Neural progenitor cell (in vitro differentiated cells): Measurements from ENCODE around the gene MAN2A2. TPM values are rescaled to one million over a fixed set of nuclear protein-coding genes. Genes with fewer than 3 reads are reported as not detected.
"Not testable (repeated sequence)": the region's sequence is repeated elsewhere in the genome, so short reads cannot be mapped to it uniquely, and the experiment has no call there.

Experiments used
- DNase-seq: peaks from one replicate; pipeline ENCODE4 v3.0.0-alpha.2; 2016; ENCODE audit warnings: low spot score
- H2AFZ ChIP-seq: fragments of 200-600 bp; sonication (generic); replicated peaks from 2 replicates; pipeline ENCODE4 v1.6.1; 2016; ENCODE audit warnings: antibody characterized with exemption
- H3F3A ChIP-seq: fragments of 200-600 bp; sonication (generic); 2 replicates; pipeline ENCODE4 v1.6.1; 2016; ENCODE audit warnings: antibody characterized with exemption, low read depth
- H3K27ac ChIP-seq: fragments of 200-600 bp; sonication (generic); 2 replicates; pipeline ENCODE4 v1.5.1; 2016; ENCODE audit warnings: mild to moderate bottlenecking
- H3K27me3 ChIP-seq: fragments of 200-600 bp; sonication (generic); 2 replicates; pipeline ENCODE4 v1.6.1; 2016; ENCODE audit warnings: mild to moderate bottlenecking, moderate library complexity
- H3K36me3 ChIP-seq: fragments of 200-600 bp; sonication (generic); 2 replicates; pipeline ENCODE4 v1.5.1; 2016
- H3K4me1 ChIP-seq: fragments of 200-600 bp; sonication (generic); 2 replicates; pipeline ENCODE4 v1.6.1; 2016; ENCODE audit warnings: mixed run types
- H3K4me2 ChIP-seq: fragments of 200-600 bp; sonication (generic); 2 replicates; pipeline ENCODE4 v1.6.1; 2016
- H3K4me3 ChIP-seq: fragments of 200-600 bp; sonication (generic); 2 replicates; pipeline ENCODE4 v1.5.1; 2016
- H3K79me2 ChIP-seq: fragments of 200-600 bp; sonication (generic); 2 replicates; pipeline ENCODE4 v1.6.1; 2016; ENCODE audit warnings: low read depth
- H3K9ac ChIP-seq: fragments of 200-600 bp; sonication (generic); 2 replicates; pipeline ENCODE4 v1.6.1; 2016
- H3K9me3 ChIP-seq: fragments of 200-600 bp; sonication (generic); 2 replicates; pipeline ENCODE4 v1.5.1; 2016; ENCODE audit warnings: low read depth
- H4K20me1 ChIP-seq: fragments of 200-600 bp; sonication (generic); 2 replicates; pipeline ENCODE4 v1.6.1; 2016; ENCODE audit warnings: low read depth
- H3K27ac Mint-ChIP-seq: 3 replicates; pipeline ENCODE4 v1.8.0; 2021; ENCODE audit warnings: mixed read lengths
- H3K27me3 Mint-ChIP-seq: 2 replicates; pipeline ENCODE4 v1.8.0; 2022; ENCODE audit warnings: low read depth, mild to moderate bottlenecking, inconsistent platforms, moderate library complexity, mixed read lengths; ENCODE audit not compliant: insufficient read depth
- H3K36me3 Mint-ChIP-seq: 3 replicates; pipeline ENCODE4 v1.8.0; 2021; ENCODE audit warnings: mixed read lengths
- H3K4me1 Mint-ChIP-seq: 3 replicates; pipeline ENCODE4 v1.8.0; 2021; ENCODE audit warnings: mixed read lengths
- H3K4me3 Mint-ChIP-seq: 3 replicates; pipeline ENCODE4 v1.8.0; 2021; ENCODE audit warnings: mild to moderate bottlenecking, moderate library complexity, mixed read lengths
- H3K9me3 Mint-ChIP-seq: 3 replicates; pipeline ENCODE4 v1.8.0; 2020; ENCODE audit warnings: mixed read lengths
- CTCF ChIP-seq: fragments of 200-600 bp; sonication (generic); IDR thresholded peaks from 2 replicates; pipeline ENCODE4 v1.5.1; 2017; ENCODE audit warnings: antibody characterized with exemption, mild to moderate bottlenecking
- EZH2 ChIP-seq: fragments of 200-600 bp; sonication (generic); IDR thresholded peaks from 2 replicates; pipeline ENCODE4 v1.6.1; 2017; ENCODE audit warnings: antibody characterized with exemption, mild to moderate bottlenecking, moderate library complexity
- EZH2phosphoT487 ChIP-seq: fragments of 200-600 bp; sonication (generic); IDR thresholded peaks from 2 replicates; pipeline ENCODE4 v1.6.1; 2017; ENCODE audit warnings: antibody characterized with exemption
- total RNA-seq: library from RNA; depleted of rRNA; stranded (reverse); fragments of >200 nt; gene quantifications from 2 replicates; pipeline ENCODE4 v1.2.3, GENCODE V29; 2015; ENCODE audit warnings: low replicate concordance

MAN2A2 gene
- total RNA-seq, 1 donor from 2014 or later: 7.0 TPM

GRCh38 chr15:90893175-90894090, 9.7 kb upstream of the MAN2A2 start:
- H4K20me1 ChIP-seq: no peaks in the 10 kb centered on the region

GRCh38 chr15:90895571-90896117, 7.5 kb upstream of the MAN2A2 start:
- Histone ChIP-seq H3K27me3 (no peaks in the 10 kb centered on the region), H3K4me1 (no peaks in the 10 kb centered on the region), H3K79me2 (no peaks in the 10 kb centered on the region), H3K9me3 (no peaks in the 10 kb centered on the region), H2AFZ (no peak overlapping the region), H3K27ac (no peak overlapping the region), H3F3A (peaks cover 3% of the 10 kb centered on the region), H4K20me1 (no peaks in the 10 kb centered on the region), H3K4me3 (no peak overlapping the region), H3K9ac (no peak overlapping the region), H3K36me3 (no peaks in the 10 kb centered on the region), H3K4me2 (no peak overlapping the region)
- Mint-ChIP-seq H3K9me3 (no peaks in the 10 kb centered on the region), H3K27ac (no peak overlapping the region), H3K36me3 (no peaks in the 10 kb centered on the region), H3K4me1 (no peaks in the 10 kb centered on the region), H3K4me3 (peak overlapping the region; percentile 24), H3K27me3 (peaks cover 3% of the 10 kb centered on the region)
- TF ChIP-seq EZH2: no peak
- peak; percentile 14 for TF ChIP-seq CTCF
- DNase-seq: peak; percentile 26

More at GRCh38 chr15:90893175-90894090, 9.7 kb upstream of the MAN2A2 start:
- Mint-ChIP-seq H3K36me3 (no peaks in the 10 kb centered on the region), H3K27me3 (peaks cover 5% of the 10 kb centered on the region), H3K27ac (no peak overlapping the region), H3K4me3 (no peak overlapping the region), H3K9me3 (no peaks in the 10 kb centered on the region), H3K4me1 (peaks cover under 1% of the 10 kb centered on the region)
- no peak for TF ChIP-seq EZH2phosphoT487
- no peak for TF ChIP-seq CTCF
- TF ChIP-seq EZH2: no peak
- Histone ChIP-seq H2AFZ (no peak overlapping the region), H3K27ac (no peak overlapping the region), H3K4me2 (no peak overlapping the region), H3K9ac (no peak overlapping the region), H3K4me3 (no peak overlapping the region), H3K36me3 (no peaks in the 10 kb centered on the region), H3K27me3 (no peaks in the 10 kb centered on the region), H3K4me1 (no peaks in the 10 kb centered on the region), H3K79me2 (no peaks in the 10 kb centered on the region), H3K9me3 (no peaks in the 10 kb centered on the region), H3F3A (peaks cover 3% of the 10 kb centered on the region)
- no peak for DNase-seq

GRCh38 chr15:90897131-90897655, 5.9 kb upstream of the MAN2A2 start:
- not testable (repeated sequence) for H3K4me3 Mint-ChIP-seq, H2AFZ ChIP-seq, H3K36me3 ChIP-seq, H3K4me3 ChIP-seq, H3K79me2 ChIP-seq, H4K20me1 ChIP-seq, H3K9ac ChIP-seq, H3K9me3 ChIP-seq, H3K27ac Mint-ChIP-seq, DNase-seq, H3K4me1 ChIP-seq, H3K4me2 ChIP-seq, H3K36me3 Mint-ChIP-seq, H3K27ac ChIP-seq, H3K9me3 Mint-ChIP-seq, H3K27me3 Mint-ChIP-seq
- peaks cover 12% of the 10 kb centered on the region for H3F3A ChIP-seq
- peaks cover 12% of the 10 kb centered on the region for H3K4me1 Mint-ChIP-seq
- peaks cover 10% of the 10 kb centered on the region for H3K27me3 ChIP-seq
